SK-N-SH treated with all-trans-retinoic acid at 6 μM for 48 hours (cell line): Measurements from ENCODE around the gene EHHADH.

Experiments
- ATAC-seq: fragments of 200-7000 bp; cut with Tn5 transposase; 3 replicates; pipeline ENCODE4 v1.9.1; 2020; ENCODE audit warnings: mild to moderate bottlenecking, moderate library complexity
- ARNTL ChIP-seq: fragments of 450-650 bp; formaldehyde crosslinking; IDR thresholded peaks from 2 replicates; pipeline ENCODE4 v1.5.0; 2020; ENCODE audit warnings: low read depth, mild to moderate bottlenecking, moderate library complexity, borderline replicate concordance
- CREB5 ChIP-seq: fragments of 250-450 bp; sonication (Bioruptor Pico); IDR thresholded peaks from 2 replicates; pipeline ENCODE4 v1.5.1; 2020; ENCODE audit warnings: low read depth, mild to moderate bottlenecking, moderate library complexity
- CSDC2 ChIP-seq: fragments of 250-450 bp; sonication (Bioruptor Pico); IDR thresholded peaks from 2 replicates; pipeline ENCODE4 v1.5.0; 2020; ENCODE audit warnings: mild to moderate bottlenecking, moderate library complexity
- CSRNP3 ChIP-seq: fragments of 250-450 bp; sonication (Bioruptor Pico); IDR thresholded peaks from 2 replicates; pipeline ENCODE4 v1.5.1; 2021; ENCODE audit warnings: mild to moderate bottlenecking, moderate library complexity
- ESRRG ChIP-seq: fragments of 250-450 bp; sonication (Bioruptor Pico); IDR thresholded peaks from 2 replicates; pipeline ENCODE4 v1.6.1; 2021; ENCODE audit warnings: mild to moderate bottlenecking
- GLIS3 ChIP-seq: fragments of 250-450 bp; sonication (Bioruptor Pico); IDR thresholded peaks from 2 replicates; pipeline ENCODE4 v1.5.0; 2020; ENCODE audit warnings: mild to moderate bottlenecking, moderate library complexity
- ISL1 ChIP-seq: fragments of 250-450 bp; sonication (Bioruptor Pico); IDR thresholded peaks from 2 replicates; pipeline ENCODE4 v2.1.2; 2022; ENCODE audit warnings: mild to moderate bottlenecking, moderate library complexity
- PATZ1 ChIP-seq: fragments of 250-450 bp; sonication (Bioruptor Pico); IDR thresholded peaks from 2 replicates; pipeline ENCODE4 v1.8.0; 2020; ENCODE audit warnings: mild to moderate bottlenecking, moderate library complexity, borderline replicate concordance
- PPARA ChIP-seq: fragments of 250-450 bp; sonication (Bioruptor Pico); IDR thresholded peaks from 2 replicates; pipeline ENCODE4 v1.5.0; 2020; ENCODE audit warnings: mild to moderate bottlenecking, borderline replicate concordance
- RARB ChIP-seq: fragments of 250-450 bp; sonication (Bioruptor Pico); IDR thresholded peaks from 2 replicates; pipeline ENCODE4 v1.8.0; 2021; ENCODE audit warnings: mild to moderate bottlenecking, moderate library complexity
- TOX ChIP-seq: fragments of 250-450 bp; sonication (Bioruptor Pico); IDR thresholded peaks from 2 replicates; pipeline ENCODE4 v1.8.0; 2021; ENCODE audit warnings: mild to moderate bottlenecking, moderate library complexity, borderline replicate concordance
- ZFP3 ChIP-seq: fragments of 250-450 bp; sonication (Bioruptor Pico); IDR thresholded peaks from 2 replicates; pipeline ENCODE4 v1.5.0; 2020; ENCODE audit warnings: mild to moderate bottlenecking, moderate library complexity
- ZNF565 ChIP-seq: fragments of 450-650 bp; formaldehyde crosslinking; conservative IDR thresholded peaks from 2 replicates; pipeline ENCODE4 v1.5.0; 2020; ENCODE audit warnings: low read depth, mild to moderate bottlenecking, moderate library complexity
- ZNF70 ChIP-seq: fragments of 450-650 bp; formaldehyde crosslinking; IDR thresholded peaks from 2 replicates; pipeline ENCODE4 v1.5.0; 2020; ENCODE audit warnings: mild to moderate bottlenecking, moderate library complexity
- ZNF8 ChIP-seq: fragments of 450-650 bp; formaldehyde crosslinking; IDR thresholded peaks from 2 replicates; pipeline ENCODE4 v1.5.0; 2020; ENCODE audit warnings: mild to moderate bottlenecking, moderate library complexity
- TF ChIP-seq, protein P1 (sequence below): fragments of 250-450 bp; sonication (Bioruptor Pico); IDR thresholded peaks from 2 replicates; pipeline ENCODE4 v1.5.0; 2020; ENCODE audit warnings: mild to moderate bottlenecking, moderate library complexity

EHHADH gene

GRCh38 chr3:185204894-185205293 is 49.0 kb downstream of the EHHADH start:
- no peak for ATAC-seq
- TF ChIP-seq, protein P1, sequence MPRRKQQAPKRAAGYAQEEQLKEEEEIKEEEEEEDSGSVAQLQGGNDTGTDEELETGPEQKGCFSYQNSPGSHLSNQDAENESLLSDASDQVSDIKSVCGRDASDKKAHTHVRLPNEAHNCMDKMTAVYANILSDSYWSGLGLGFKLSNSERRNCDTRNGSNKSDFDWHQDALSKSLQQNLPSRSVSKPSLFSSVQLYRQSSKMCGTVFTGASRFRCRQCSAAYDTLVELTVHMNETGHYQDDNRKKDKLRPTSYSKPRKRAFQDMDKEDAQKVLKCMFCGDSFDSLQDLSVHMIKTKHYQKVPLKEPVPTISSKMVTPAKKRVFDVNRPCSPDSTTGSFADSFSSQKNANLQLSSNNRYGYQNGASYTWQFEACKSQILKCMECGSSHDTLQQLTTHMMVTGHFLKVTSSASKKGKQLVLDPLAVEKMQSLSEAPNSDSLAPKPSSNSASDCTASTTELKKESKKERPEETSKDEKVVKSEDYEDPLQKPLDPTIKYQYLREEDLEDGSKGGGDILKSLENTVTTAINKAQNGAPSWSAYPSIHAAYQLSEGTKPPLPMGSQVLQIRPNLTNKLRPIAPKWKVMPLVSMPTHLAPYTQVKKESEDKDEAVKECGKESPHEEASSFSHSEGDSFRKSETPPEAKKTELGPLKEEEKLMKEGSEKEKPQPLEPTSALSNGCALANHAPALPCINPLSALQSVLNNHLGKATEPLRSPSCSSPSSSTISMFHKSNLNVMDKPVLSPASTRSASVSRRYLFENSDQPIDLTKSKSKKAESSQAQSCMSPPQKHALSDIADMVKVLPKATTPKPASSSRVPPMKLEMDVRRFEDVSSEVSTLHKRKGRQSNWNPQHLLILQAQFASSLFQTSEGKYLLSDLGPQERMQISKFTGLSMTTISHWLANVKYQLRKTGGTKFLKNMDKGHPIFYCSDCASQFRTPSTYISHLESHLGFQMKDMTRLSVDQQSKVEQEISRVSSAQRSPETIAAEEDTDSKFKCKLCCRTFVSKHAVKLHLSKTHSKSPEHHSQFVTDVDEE (CRISPR knock-in tag) = no peak
- no peak for TF ChIP-seq GLIS3 (CRISPR knock-in tag)
- no peak for TF ChIP-seq TOX (CRISPR knock-in tag)
- TF ChIP-seq PATZ1 = no peak
- TF ChIP-seq CSDC2 (CRISPR knock-in tag) = no peak
- TF ChIP-seq ISL1 (CRISPR knock-in tag) = no peak
- no peak for TF ChIP-seq RARB (CRISPR knock-in tag)
- TF ChIP-seq ZNF8 (CRISPR knock-in tag) = no peak
- no peak for TF ChIP-seq ZNF565 (CRISPR knock-in tag)
- TF ChIP-seq ESRRG (CRISPR knock-in tag) = no peak
- no peak for TF ChIP-seq ZFP3 (CRISPR knock-in tag)
- TF ChIP-seq ZNF70 (CRISPR knock-in tag) = no peak

- peak; percentile 53 for ATAC-seq
- TF ChIP-seq ARNTL = no peak
- TF ChIP-seq, all 23 proteins: peak for 0
These were observed 53.2 kb downstream of the EHHADH start for GRCh38 chr3:185200639-185201038.

- ATAC-seq = no peak
- TF ChIP-seq CREB5 (CRISPR knock-in tag) = no peak
- no peak for TF ChIP-seq ZFP3 (CRISPR knock-in tag)
- TF ChIP-seq, protein P1 (CRISPR knock-in tag) = no peak
- TF ChIP-seq CSRNP3 (CRISPR knock-in tag) = no peak
- TF ChIP-seq ZNF70 (CRISPR knock-in tag) = no peak
- no peak for TF ChIP-seq ZNF565 (CRISPR knock-in tag)
- TF ChIP-seq PATZ1 = no peak
- no peak for TF ChIP-seq PPARA (CRISPR knock-in tag)
These were observed 54.2 kb downstream of the EHHADH start for GRCh38 chr3:185199671-185200070.
